K562 (cell line): ENCODE measurements around the gene WDR5B. TPM values are rescaled to one million over a fixed set of nuclear protein-coding genes. Genes with fewer than 3 reads are reported as not detected.

Experiments
- ELF1 ChIP-seq: fragments of 200-800 bp; sonication (Bioruptor generic); IDR thresholded peaks from 2 replicates; pipeline ENCODE4 v1.6.1; 2016; ENCODE audit warnings: missing genetic modification characterization, missing compliant biosample characterization
- HIVEP1 ChIP-seq: fragments of 250-450 bp; sonication (Bioruptor Pico); IDR thresholded peaks from 2 replicates; pipeline ENCODE4 v1.4.0; 2020; ENCODE audit warnings: mild to moderate bottlenecking
- KAT8 ChIP-seq: fragments of 450-650 bp; IDR thresholded peaks from 2 replicates; pipeline ENCODE4 v1.6.1; 2016; ENCODE audit warnings: low read depth, mild to moderate bottlenecking
- NCOA4 ChIP-seq: fragments of 450-650 bp; IDR thresholded peaks from 2 replicates; pipeline ENCODE4 v1.6.1; 2018; ENCODE audit warnings: mild to moderate bottlenecking; ENCODE audit not compliant: partially characterized antibody
- NR2C2 ChIP-seq, 2 experiments: fragments of 200-800 bp in 1 of 2; sonication (Bioruptor generic) in 1 of 2; sonication (generic) in 1 of 2; formaldehyde crosslinking in 1 of 2; IDR thresholded peaks; 2 replicates each; pipeline versions ENCODE4 v1.6.1 to v1.8.0; 2016 to 2022; ENCODE audit warnings: mild to moderate bottlenecking in 1 of 2, missing compliant biosample characterization in 1 of 2, missing genetic modification characterization in 1 of 2, missing genetic modification reagents in 1 of 2
- PHF8 ChIP-seq: fragments of 200-600 bp; sonication (generic); IDR thresholded peaks from 2 replicates; pipeline ENCODE4 v1.6.1; 2012; ENCODE audit warnings: mixed run types, mild to moderate bottlenecking, inconsistent platforms, low read length, moderate library complexity, borderline replicate concordance
- POLR2B ChIP-seq: fragments of 450-650 bp; IDR thresholded peaks from 2 replicates; pipeline ENCODE4 v1.6.1; 2018; ENCODE audit warnings: low read depth; ENCODE audit not compliant: partially characterized antibody
- XRCC5 ChIP-seq: fragments of 200-400 bp; formaldehyde crosslinking; IDR thresholded peaks from 2 replicates; pipeline ENCODE4 v1.6.1; 2017; ENCODE audit warnings: low read depth, mild to moderate bottlenecking, low read length
- ZNF134 ChIP-seq: fragments of 250-450 bp; sonication (Bioruptor Pico); conservative IDR thresholded peaks from 2 replicates; pipeline ENCODE4 v1.4.0; 2020
- polyA plus RNA-seq, 8 experiments: library from polyadenylated mRNA; depleted of rRNA in 4 of 8; stranded (reverse) in 5 of 8; unstranded in 3 of 8; fragments of >200 nt; fragmentation: Nextera tagmentation in 2 of 8; fragmentation: Illumina TruSeq in 1 of 8; extraction: Ambion mirVana in 2 of 8; extraction: Trizol in 1 of 8; gene quantifications; 2 replicates each; pipeline versions ENCODE4 v1.2.1 to v1.2.3, GENCODE V29; 2011 to 2014; ENCODE audit warnings: inconsistent platforms in 1 of 8, missing spikeins in 1 of 8
- total RNA-seq, 7 experiments: library from RNA; depleted of rRNA in 6 of 7; stranded (reverse); fragments of >200 nt in 6 of 7; fragmentation: Illumina TruSeq in 2 of 7; extraction: Trizol in 2 of 7; gene quantifications; 2 replicates each; pipeline versions ENCODE4 v1.2.1 to v1.2.3, GENCODE V29; 2011 to 2021; ENCODE audit warnings: low replicate concordance in 1 of 7
- TF ChIP-seq, protein P1 (sequence below), 3 experiments: fragments of 200-800 bp in 1 of 3; fragments of 250-450 bp in 1 of 3; fragments of 450-650 bp in 1 of 3; sonication (Bioruptor Pico) in 1 of 3; sonication (Bioruptor generic) in 1 of 3; formaldehyde crosslinking in 1 of 3; IDR thresholded peaks; 2 replicates each; pipeline versions ENCODE4 v1.6.1 to v1.8.0; 2016 to 2022; ENCODE audit warnings: mild to moderate bottlenecking in 2 of 3, missing genetic modification characterization in 2 of 3, missing compliant biosample characterization in 1 of 3, moderate library complexity in 1 of 3
- TF ChIP-seq, protein P2 (sequence below), 2 experiments: fragments of 450-650 bp; IDR thresholded peaks; 2 replicates each; pipeline ENCODE4 v1.6.1; 2016; ENCODE audit warnings: mild to moderate bottlenecking in 2 of 2, borderline replicate concordance in 1 of 2, low read depth in 1 of 2, moderate library complexity in 1 of 2
- TF ChIP-seq, protein P3 (sequence below): sonication (generic); formaldehyde crosslinking; IDR thresholded peaks from 2 replicates; pipeline ENCODE4 v1.9.0; 2022; ENCODE audit warnings: mild to moderate bottlenecking, missing genetic modification reagents

The WDR5B gene
- total and polyA plus RNA-seq, 9 of the 15 experiments (the other 6 are each of a cell fraction or from before 2014, with no cell fraction given): 2.8 to 10.1 (median 4.2) TPM

DNA sequence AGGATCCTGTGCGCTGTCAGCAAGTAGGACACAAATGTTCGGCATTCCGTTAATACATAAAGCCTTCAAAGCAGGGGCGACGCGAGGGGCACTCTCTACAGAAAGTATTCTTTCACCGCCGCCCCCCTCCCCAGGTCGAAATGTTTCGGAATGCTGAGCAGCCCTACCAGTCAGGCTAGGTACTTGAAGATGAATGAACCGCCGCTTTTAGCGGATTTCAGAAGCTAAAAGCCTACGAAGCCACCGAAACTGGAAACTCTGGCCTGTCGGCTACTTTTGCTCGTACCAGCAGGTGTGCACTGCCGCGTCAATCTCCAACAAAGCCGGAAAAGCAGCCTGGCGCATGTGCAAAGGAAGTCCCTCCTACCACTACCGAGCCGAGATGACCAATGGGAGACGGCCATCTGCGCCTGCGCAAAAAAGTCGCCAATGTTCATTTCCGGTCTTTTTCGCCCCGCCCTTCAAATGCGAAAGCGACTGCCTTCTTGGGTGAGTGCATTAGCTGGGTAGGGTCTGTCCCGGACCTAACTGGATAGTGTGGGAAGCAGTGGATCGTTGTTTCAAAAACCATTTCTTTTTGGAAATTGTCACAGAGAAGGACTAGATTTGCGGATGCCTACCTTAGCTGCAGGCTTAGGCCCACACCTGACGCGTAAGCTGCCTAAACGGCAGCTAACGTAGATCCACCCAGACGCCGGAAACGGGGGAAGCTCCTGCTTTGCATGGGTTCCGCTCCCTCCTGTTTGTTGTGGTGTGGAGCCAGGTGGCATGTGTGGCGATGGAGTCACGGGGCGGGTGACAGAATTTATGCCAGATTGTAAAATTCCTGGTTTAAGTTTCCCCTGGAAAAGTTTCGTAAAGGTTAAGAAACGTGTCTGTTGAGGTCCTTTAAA, at the start of gene WDR5B (continued):
- TF ChIP-seq, protein P1, sequence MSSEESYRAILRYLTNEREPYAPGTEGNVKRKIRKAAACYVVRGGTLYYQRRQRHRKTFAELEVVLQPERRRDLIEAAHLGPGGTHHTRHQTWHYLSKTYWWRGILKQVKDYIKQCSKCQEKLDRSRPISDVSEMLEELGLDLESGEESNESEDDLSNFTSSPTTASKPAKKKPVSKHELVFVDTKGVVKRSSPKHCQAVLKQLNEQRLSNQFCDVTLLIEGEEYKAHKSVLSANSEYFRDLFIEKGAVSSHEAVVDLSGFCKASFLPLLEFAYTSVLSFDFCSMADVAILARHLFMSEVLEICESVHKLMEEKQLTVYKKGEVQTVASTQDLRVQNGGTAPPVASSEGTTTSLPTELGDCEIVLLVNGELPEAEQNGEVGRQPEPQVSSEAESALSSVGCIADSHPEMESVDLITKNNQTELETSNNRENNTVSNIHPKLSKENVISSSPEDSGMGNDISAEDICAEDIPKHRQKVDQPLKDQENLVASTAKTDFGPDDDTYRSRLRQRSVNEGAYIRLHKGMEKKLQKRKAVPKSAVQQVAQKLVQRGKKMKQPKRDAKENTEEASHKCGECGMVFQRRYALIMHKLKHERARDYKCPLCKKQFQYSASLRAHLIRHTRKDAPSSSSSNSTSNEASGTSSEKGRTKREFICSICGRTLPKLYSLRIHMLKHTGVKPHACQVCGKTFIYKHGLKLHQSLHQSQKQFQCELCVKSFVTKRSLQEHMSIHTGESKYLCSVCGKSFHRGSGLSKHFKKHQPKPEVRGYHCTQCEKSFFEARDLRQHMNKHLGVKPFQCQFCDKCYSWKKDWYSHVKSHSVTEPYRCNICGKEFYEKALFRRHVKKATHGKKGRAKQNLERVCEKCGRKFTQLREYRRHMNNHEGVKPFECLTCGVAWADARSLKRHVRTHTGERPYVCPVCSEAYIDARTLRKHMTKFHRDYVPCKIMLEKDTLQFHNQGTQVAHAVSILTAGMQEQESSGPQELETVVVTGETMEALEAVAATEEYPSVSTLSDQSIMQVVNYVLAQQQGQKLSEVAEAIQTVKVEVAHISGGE (CRISPR knock-in tag; IDR thresholded peaks at IDR 0.05): peak in 1 of 3 experiments; percentile 67; a peak in 3 of 6 replicates
- TF ChIP-seq PHF8 (peak; percentile 91; the same call in 1 of the 2 replicates), POLR2B (peak; percentile 90), NR2C2 (CRISPR knock-in tag; IDR thresholded peaks at IDR 0.05) (no peak), NR2C2 (tag; IDR thresholded peaks at IDR 0.05) (peak; percentile 31; the same call in 1 of the 2 replicates), NCOA4 (no peak), ZNF134 (CRISPR knock-in tag) (no peak), ELF1 (tag) (peak; percentile 88), HIVEP1 (CRISPR knock-in tag) (no peak), XRCC5 (0 out of 2 replicates have a peak, but pooled peaks have one; percentile 39), KAT8 (no peak)
- TF ChIP-seq, protein P2, sequence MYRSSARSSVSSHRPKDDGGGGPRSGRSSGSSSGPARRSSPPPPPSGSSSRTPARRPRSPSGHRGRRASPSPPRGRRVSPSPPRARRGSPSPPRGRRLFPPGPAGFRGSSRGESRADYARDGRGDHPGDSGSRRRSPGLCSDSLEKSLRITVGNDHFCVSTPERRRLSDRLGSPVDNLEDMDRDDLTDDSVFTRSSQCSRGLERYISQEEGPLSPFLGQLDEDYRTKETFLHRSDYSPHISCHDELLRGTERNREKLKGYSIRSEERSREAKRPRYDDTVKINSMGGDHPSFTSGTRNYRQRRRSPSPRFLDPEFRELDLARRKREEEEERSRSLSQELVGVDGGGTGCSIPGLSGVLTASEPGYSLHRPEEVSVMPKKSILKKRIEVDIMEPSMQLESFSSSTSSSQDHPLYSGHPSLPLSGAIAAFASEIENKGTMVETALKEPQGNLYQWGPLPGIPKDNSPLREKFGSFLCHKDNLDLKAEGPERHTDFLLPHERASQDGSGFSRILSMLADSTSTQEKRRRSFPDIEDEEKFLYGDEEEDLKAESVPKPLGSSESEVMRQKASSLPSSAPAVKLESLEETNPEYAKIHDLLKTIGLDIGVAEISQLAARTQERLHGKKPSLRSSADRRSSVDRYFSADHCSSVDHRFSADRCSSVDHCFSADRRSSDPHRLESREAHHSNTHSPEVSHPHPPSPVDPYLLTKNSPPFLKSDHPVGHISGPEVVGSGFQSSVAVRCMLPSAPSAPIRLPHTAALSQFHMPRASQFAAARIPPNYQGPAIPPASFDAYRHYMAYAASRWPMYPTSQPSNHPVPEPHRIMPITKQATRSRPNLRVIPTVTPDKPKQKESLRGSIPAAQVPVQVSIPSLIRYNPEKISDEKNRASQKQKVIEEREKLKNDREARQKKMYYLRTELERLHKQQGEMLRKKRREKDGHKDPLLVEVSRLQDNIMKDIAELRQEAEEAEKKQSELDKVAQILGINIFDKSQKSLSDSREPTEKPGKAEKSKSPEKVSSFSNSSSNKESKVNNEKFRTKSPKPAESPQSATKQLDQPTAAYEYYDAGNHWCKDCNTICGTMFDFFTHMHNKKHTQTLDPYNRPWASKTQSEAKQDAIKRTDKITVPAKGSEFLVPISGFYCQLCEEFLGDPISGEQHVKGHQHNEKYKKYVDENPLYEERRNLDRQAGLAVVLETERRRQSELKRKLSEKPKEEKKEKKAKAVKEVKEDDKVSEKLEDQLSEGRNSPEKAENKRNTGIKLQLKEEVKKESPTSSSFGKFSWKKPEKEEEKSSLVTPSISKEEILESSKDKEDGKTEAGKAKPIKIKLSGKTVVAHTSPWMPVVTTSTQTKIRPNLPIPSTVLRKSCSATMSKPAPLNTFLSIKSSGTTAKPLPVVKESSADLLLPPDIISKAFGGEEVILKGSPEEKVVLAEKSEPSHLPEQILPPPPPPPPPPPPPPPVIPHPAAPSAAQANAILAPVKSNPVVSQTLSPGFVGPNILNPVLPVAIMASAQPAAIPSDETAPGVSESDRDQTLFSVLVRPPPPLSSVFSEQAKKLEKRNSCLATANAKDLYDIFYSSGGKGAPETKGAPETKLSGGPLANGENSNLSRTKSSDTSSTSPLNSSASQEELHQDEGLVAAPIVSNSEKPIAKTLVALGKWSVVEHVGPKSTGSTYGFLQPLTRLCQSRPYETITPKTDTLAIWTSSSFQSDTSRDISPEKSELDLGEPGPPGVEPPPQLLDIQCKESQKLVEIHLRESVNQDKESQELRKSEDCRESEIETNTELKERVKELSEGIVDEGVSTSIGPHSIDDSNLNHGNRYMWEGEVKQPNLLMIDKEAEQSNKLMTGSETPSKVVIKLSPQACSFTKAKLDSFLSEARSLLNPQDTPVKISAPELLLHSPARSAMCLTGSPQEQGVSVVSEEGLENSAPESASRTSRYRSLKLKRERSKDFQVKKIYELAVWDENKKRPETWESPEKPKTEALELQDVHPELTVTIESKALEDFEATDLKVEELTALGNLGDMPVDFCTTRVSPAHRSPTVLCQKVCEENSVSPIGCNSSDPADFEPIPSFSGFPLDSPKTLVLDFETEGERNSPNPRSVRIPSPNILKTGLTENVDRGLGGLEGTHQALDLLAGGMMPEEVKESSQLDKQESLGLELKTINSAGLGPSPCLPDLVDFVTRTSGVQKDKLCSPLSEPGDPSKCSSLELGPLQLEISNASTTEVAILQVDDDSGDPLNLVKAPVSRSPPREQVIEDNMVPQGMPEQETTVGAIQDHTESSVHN (IDR thresholded peaks at IDR 0.05; ENCODE audit: borderline replicate concordance in 1 of 2, low read depth in 1 of 2): 0 out of 4 replicates have a peak, but pooled peaks of 1 of the 2 experiments have one; percentile 37
- TF ChIP-seq, protein P3, sequence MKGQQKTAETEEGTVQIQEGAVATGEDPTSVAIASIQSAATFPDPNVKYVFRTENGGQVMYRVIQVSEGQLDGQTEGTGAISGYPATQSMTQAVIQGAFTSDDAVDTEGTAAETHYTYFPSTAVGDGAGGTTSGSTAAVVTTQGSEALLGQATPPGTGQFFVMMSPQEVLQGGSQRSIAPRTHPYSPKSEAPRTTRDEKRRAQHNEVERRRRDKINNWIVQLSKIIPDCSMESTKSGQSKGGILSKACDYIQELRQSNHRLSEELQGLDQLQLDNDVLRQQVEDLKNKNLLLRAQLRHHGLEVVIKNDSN (CRISPR knock-in tag): peak; percentile 23; the same call in 1 of the 2 replicates
